Peyer's patch (tissue), 4 donors: ENCODE results near the gene GASK1B.

Experiments used
- CTCF ChIP-seq, 6 experiments: fragments of 450-650 bp in 4 of 6; fragments of 200-600 bp in 2 of 6; sonication (generic) in 1 of 6; IDR thresholded peaks; one replicate each; pipeline ENCODE4 v1.5.1; 2017 to 2019; ENCODE audit warnings: antibody characterized with exemption in 6 of 6, mild to moderate bottlenecking in 3 of 6, moderate library complexity in 1 of 6
- POLR2A ChIP-seq, 2 donors: fragments of 450-650 bp; IDR thresholded peaks; one replicate each; pipeline ENCODE4 v1.5.1; 2017; ENCODE audit warnings: antibody characterized with exemption in 2 of 2, mild to moderate bottlenecking in 2 of 2, moderate library complexity in 2 of 2

DNA sequence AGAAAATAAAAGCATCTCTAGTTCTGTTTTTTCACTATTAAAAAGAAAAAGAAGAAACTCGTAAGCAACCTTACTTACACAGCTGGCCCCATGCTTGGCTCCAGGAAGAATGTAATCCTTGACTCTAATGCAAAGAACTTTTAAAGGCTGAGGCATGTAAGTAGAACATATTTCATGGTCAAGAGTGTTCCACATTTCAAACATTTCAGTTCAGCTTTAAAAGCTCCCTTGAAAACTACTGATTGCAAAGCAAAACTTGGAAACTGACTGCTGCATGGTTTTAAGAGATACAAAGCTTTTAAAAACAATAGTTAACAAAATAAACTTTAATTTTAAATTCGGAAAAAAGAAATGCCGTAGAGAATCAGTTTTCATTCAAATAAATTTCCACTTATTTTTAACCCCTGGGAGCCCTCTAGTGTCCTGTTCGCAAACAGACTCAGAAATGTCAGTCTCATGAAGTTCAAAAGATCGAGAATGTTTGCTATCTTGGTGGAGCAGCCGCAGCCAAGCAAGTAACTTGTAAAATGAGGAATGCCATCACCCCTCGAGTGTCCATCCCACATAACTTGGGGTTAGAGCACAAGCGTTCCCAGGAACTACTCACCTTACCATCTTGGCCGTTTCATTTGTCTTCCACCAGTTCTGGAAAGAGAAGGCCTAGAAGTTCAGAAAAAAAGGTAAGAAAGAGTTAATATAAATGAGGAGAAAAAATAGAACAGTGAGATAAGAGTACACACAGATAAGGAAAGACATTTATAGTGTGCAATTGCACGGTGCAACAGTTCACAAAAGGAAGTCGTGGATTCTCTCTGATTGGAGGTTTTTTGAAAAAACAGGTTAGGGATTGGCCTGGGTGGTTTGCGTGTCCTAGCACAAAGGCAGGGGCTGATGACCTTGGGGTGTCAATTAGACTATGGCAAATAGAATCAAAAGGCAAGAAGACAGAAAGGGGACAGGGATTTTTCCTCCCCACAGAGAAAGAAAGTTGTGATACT is at the start of gene GASK1B:
- TF ChIP-seq CTCF (IDR thresholded peaks at IDR 0.05) (peak in 5 of 6 experiments; percentile 10 to 67 (median 63)), POLR2A (IDR thresholded peaks at IDR 0.05) (no peak)
